MM.1S (cell line): ENCODE data around the gene RSBN1.
"Not testable (repeated sequence)": the region's sequence is repeated elsewhere in the genome, so short reads cannot be mapped to it uniquely, and the experiment has no call there.

Experiments used
- DNase-seq: peaks from one replicate; pipeline ENCODE4 v3.0.0-alpha.2; 2015
- H2AFZ ChIP-seq: fragments of 300-600 bp; sonication (generic); 2 replicates; pipeline ENCODE4 v1.6.0; 2016; ENCODE audit warnings: antibody characterized with exemption, low read length
- H3F3A ChIP-seq: fragments of 300-600 bp; sonication (generic); 2 replicates; pipeline ENCODE4 v1.6.1; 2016; ENCODE audit warnings: mild to moderate bottlenecking, antibody characterized with exemption, low read length, moderate library complexity, mixed read lengths; ENCODE audit not compliant: insufficient read depth
- H3K27ac ChIP-seq: fragments of 300-600 bp; sonication (generic); 2 replicates; pipeline ENCODE4 v1.5.1; 2016; ENCODE audit warnings: mild to moderate bottlenecking, low read length
- H3K27me3 ChIP-seq: fragments of 300-600 bp; sonication (generic); replicated peaks from 2 replicates; pipeline ENCODE4 v1.6.0; 2016; ENCODE audit warnings: low read length; ENCODE audit not compliant: insufficient read depth
- H3K36me3 ChIP-seq: fragments of 300-600 bp; sonication (generic); replicated peaks from 2 replicates; pipeline ENCODE4 v1.6.1; 2016; ENCODE audit warnings: mild to moderate bottlenecking, low read length, mixed read lengths; ENCODE audit not compliant: insufficient read depth
- H3K4me1 ChIP-seq: fragments of 300-600 bp; sonication (generic); 2 replicates; pipeline ENCODE4 v1.6.1; 2016; ENCODE audit warnings: low read length, mixed read lengths
- H3K4me2 ChIP-seq: fragments of 300-600 bp; sonication (generic); 2 replicates; pipeline ENCODE4 v1.6.0; 2016; ENCODE audit warnings: low read depth, low read length
- H3K4me3 ChIP-seq: fragments of 300-600 bp; sonication (generic); 2 replicates; pipeline ENCODE4 v1.5.1; 2016; ENCODE audit warnings: low read length, mixed read lengths
- H3K79me2 ChIP-seq: fragments of 300-600 bp; sonication (generic); 2 replicates; pipeline ENCODE4 v1.6.1; 2016; ENCODE audit warnings: mixed run types, low read length, mixed read lengths
- H3K9ac ChIP-seq: fragments of 300-600 bp; sonication (generic); 2 replicates; pipeline ENCODE4 v1.6.1; 2016; ENCODE audit warnings: low read length, mixed read lengths
- H3K9me2 ChIP-seq: fragments of 300-600 bp; sonication (generic); replicated peaks from 2 replicates; pipeline ENCODE4 v1.6.1; 2016; ENCODE audit warnings: mild to moderate bottlenecking, low read length, mixed read lengths; ENCODE audit not compliant: insufficient read depth
- H3K9me3 ChIP-seq: fragments of 300-600 bp; sonication (generic); replicated peaks from 2 replicates; pipeline ENCODE4 v1.6.1; 2016; ENCODE audit warnings: mild to moderate bottlenecking, low read length, mixed read lengths; ENCODE audit not compliant: insufficient read depth
- H4K20me1 ChIP-seq: fragments of 300-600 bp; sonication (generic); 2 replicates; pipeline ENCODE4 v1.6.1; 2016; ENCODE audit warnings: mild to moderate bottlenecking, low read length, moderate library complexity, mixed read lengths; ENCODE audit not compliant: insufficient read depth
- CTCF ChIP-seq: fragments of 300-600 bp; sonication (generic); IDR thresholded peaks from 2 replicates; pipeline ENCODE4 v1.5.1; 2016; ENCODE audit warnings: antibody characterized with exemption, low read length, mixed read lengths
- EZH2 ChIP-seq: fragments of 300-600 bp; sonication (generic); optimal IDR thresholded peaks from 2 replicates; pipeline ENCODE3; 2017; ENCODE audit warnings: low read depth, mild to moderate bottlenecking, antibody characterized with exemption, low read length, mixed read lengths
- EZH2phosphoT487 ChIP-seq: fragments of 300-600 bp; sonication (generic); IDR thresholded peaks from 2 replicates; pipeline ENCODE4 v1.6.1; 2018; ENCODE audit warnings: antibody characterized with exemption, low read length

The RSBN1 gene

DNA sequence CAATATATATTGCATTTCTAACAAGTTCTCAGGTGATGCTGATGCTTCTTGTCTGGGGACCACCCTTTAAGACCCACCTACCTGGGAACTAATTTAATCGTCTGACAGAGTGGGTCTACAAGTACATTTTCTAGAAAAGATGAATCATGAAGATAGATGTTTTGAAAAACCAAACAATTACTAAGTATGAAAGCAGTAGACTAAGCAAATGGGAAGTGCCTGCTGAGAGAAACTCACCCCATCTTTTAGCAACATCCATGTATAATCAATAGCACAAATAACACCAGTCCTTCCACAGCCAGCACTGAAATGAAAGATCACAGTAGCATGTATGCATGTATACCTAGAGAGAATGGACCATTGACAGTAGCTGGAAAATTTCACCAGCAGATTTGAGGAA lies 42.0 kb upstream of the RSBN1 start:
- Histone ChIP-seq H3K9ac (no peak overlapping the region), H3K27ac (no peak overlapping the region), H3K4me2 (no peak overlapping the region)

GRCh38 chr1:113852694-113853093 lies 40.4 kb upstream of the RSBN1 start:
- H3K9ac ChIP-seq, H3K27ac ChIP-seq, H3F3A ChIP-seq, H3K79me2 ChIP-seq, H3K4me1 ChIP-seq, H4K20me1 ChIP-seq, DNase-seq, H3K9me3 ChIP-seq, H3K36me3 ChIP-seq, H3K27me3 ChIP-seq, H3K4me3 ChIP-seq, H3K4me2 ChIP-seq, H2AFZ ChIP-seq, H3K9me2 ChIP-seq: not testable (repeated sequence)

More for the DNA sequence above, 42.0 kb upstream of the RSBN1 start:
- Histone ChIP-seq H3K4me1 (peaks cover 6% of the 10 kb centered on the region), H4K20me1 (no peaks in the 10 kb centered on the region), H3F3A (peaks cover 4% of the 10 kb centered on the region), H3K27me3 (no peaks in the 10 kb centered on the region), H3K9me3 (no peaks in the 10 kb centered on the region), H3K9me2 (no peaks in the 10 kb centered on the region), H3K4me3 (no peak overlapping the region), H2AFZ (no peak overlapping the region), H3K36me3 (no peaks in the 10 kb centered on the region), H3K79me2 (no peaks in the 10 kb centered on the region)
- DNase-seq: no peak
- no peak for TF ChIP-seq CTCF
- TF ChIP-seq EZH2: no peak
- TF ChIP-seq EZH2phosphoT487: no peak

GRCh38 chr1:113850127-113850796 lies 38.0 kb upstream of the RSBN1 start:
- H3F3A ChIP-seq: no peaks in the 10 kb centered on the region
- no peak for TF ChIP-seq EZH2phosphoT487
- TF ChIP-seq EZH2: no peak
- TF ChIP-seq CTCF: no peak
- no peak overlapping the region for H3K4me2 ChIP-seq
- H3K27ac ChIP-seq: no peak overlapping the region
- H3K27me3 ChIP-seq: no peaks in the 10 kb centered on the region
- H3K36me3 ChIP-seq: no peaks in the 10 kb centered on the region
- H3K9me3 ChIP-seq: no peaks in the 10 kb centered on the region
- H3K4me3 ChIP-seq: no peak overlapping the region
- H3K4me1 ChIP-seq: no peaks in the 10 kb centered on the region
- H3K9ac ChIP-seq: no peak overlapping the region
- no peaks in the 10 kb centered on the region for H3K9me2 ChIP-seq
- DNase-seq: no peak
- H2AFZ ChIP-seq: no peak overlapping the region
- H4K20me1 ChIP-seq: no peaks in the 10 kb centered on the region
- no peaks in the 10 kb centered on the region for H3K79me2 ChIP-seq

- Histone ChIP-seq H3K27ac (no peak overlapping the region), H3K79me2 (no peaks in the 10 kb centered on the region), H3K9me2 (no peaks in the 10 kb centered on the region), H4K20me1 (no peaks in the 10 kb centered on the region), H3K9me3 (no peaks in the 10 kb centered on the region), H3K9ac (no peak overlapping the region), H3K4me1 (no peaks in the 10 kb centered on the region), H3K4me3 (no peak overlapping the region), H3K27me3 (no peaks in the 10 kb centered on the region), H3K36me3 (no peaks in the 10 kb centered on the region), H3F3A (no peaks in the 10 kb centered on the region), H2AFZ (no peak overlapping the region), H3K4me2 (no peak overlapping the region)
- TF ChIP-seq CTCF: no peak
- no peak for TF ChIP-seq EZH2phosphoT487
- no peak for TF ChIP-seq EZH2
- DNase-seq: no peak
These were observed 36.8 kb upstream of the RSBN1 start for GRCh38 chr1:113849072-113849471.
